NCI-H187 (cell line): Measurements from ENCODE around the gene ARHGAP27.

Experiments used
- DNase-seq, 2 experiments: peaks; one replicate each; lab custom pipeline; 2025; lab: John Stamatoyannopoulos, UW

The ARHGAP27 gene

DNA sequence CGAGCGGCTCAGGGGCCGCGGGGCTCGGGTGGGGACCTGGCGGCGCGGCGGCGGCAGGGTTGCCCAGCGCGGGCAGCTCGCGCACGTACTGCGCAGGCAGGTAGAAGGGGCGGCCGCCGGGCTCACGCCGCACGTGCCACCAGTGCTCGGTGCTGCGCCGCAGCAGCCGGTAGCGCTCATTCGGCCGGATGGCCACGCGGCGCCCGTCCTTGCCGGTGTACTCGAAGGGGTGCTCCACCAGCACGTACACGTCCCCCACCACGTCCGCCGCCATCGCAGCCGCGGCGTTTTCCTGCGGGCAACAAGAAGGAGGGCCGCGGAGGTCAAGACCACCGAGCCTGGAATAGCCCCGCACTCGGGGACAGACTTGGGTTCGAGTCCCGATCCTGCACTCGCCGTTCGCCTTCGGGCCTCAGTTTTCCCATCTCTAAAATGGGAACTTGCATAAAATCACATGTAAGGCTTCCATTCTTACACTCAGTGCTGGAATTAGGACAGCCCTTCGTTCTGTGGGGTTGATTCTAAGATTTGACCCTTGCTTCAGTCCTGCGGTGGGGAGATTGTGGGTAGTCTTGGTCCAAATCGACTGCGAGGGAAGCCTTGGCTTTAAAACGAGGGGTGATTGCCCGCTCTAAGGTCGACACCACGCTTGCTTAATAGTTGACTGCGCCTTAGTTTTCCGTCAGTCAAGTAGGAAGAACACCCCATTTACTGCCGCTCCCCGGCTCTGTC is 2.5 kb downstream of the ARHGAP27 start:
- DNase-seq, result no peak

DNA sequence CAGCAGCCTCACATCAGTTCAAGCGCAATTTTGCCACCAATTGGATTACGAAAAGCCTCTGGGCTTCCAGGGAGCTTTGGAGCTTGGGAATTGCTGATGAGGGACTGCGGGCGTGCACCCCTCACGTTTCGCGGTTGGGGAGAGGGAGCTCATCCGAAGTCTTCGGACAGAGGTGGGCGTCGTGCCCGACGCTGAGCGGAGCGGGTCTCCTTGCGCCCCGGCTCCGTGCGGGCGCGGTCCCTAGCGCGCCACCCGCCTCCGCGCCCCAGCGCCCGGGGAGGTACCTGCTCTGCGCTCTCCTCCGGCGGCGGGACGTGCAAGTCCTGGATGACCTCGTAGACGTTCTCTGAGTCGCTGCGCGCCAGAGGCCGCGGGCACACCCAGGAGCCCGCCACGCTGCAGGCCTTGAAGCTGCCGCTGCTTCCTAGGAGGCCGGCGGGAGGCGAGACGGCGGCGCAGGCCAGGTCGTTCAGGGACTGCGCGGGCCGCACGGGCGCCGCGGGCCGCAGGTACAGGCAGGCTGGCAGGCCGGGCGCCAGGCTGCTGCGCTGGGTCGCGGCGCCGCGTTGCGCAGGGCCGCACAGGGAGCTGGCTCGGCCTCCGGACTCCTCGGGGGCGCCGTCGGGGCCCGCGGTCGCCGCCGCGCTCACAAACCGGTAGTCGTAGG is 3.2 kb downstream of the ARHGAP27 start:
- DNase-seq, result no peak

DNA sequence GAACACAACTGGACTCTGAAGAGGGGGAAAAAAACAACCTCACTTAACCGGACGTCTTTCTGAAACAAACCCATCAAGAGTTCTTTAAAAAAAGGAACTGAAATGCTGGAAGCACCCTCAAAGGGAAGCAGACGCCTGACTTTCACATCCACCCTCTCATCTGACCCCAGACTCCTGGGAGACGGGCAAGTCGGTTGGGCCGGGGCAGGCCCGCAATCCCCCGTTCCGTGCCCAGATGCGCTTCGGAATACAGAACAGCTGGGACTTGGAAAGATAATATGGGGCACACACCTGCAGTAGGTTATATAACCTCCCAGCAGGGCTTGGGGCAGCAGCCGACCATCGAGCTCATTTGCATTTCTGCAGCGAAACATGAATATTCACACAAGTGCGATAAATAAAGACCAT is 3.7 kb downstream of the ARHGAP27 start:
- DNase-seq, result no peak

DNA sequence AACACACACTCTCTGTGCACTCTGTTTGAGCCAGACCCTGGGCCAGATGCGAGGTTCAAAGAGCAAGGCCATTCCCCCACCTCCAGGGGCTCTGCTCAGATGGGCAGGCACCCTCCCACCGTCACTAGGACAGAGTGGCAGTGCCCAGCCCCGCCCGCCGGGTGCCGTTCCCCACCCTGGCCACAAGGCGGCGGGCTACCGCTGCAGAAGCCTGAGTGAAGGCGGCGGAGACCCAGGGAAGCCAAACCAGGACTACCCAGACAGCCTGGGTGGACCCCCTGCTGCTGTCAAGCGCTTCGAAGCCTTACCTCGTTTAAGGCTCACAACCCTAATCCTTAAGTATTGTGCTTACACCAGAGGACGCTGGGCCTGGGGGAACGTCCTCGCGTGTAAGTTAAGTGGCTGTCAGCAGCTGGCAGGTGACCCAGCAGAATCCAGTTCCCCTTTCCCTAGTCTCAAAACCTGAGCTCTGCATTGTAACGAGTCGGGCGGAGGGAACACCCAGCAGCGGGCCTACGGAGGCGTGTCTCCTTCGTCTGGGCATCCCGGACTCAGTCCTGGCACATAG is 4.5 kb downstream of the ARHGAP27 start:
- DNase-seq, result peak; percentile 34 to 73

DNA sequence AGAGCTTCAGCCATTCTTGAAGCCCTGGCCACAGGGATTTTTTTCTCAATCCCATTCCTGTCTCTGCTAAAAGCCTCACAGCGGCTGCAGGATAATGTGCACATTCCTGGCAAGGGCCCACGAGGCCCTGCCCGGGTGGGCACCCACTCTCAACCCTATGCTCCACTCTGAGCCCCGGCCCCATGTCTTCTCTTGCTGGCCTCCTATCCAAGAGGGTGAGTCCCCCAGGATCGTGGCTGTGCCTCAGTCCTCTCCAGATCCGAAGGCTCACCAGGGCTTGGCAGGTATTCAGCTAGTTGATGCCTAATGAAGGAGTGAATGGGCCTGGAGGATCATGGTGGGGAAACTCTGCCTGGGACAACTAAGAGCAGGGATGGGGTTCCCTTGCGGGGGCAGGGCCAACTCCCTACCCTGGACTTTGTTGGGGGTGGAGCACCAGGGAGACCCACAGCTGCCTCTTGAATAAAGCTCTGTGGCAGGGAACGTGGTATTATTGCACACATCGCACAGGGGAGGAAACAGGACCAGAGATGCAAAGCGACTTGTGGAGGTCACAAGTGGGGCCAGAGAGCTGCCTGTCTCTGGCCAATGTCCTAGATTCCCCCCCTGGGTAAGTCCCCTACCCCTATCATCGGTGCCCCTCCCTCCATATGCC is 5.4 kb downstream of the ARHGAP27 start:
- DNase-seq, result no peak

DNA sequence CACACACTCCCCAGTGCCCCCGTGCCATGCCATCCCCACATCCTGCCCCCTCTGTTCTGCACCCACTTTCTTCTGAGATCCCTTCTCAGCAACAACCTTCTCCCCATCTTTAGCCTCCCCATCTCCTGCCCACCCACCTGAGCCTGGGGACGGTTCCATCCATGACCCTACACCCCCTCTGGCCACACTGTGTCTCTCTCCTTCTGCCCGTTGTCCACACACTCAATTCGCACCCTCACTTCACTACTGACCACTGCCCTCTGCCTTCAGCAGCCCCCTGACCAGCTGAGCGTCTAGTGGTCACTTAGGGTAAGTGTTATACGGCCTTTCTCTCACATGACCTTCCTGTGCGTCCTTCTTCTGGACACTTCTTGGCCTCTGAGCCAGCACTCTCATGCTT is 6.1 kb downstream of the ARHGAP27 start:
- DNase-seq, result no peak

DNA sequence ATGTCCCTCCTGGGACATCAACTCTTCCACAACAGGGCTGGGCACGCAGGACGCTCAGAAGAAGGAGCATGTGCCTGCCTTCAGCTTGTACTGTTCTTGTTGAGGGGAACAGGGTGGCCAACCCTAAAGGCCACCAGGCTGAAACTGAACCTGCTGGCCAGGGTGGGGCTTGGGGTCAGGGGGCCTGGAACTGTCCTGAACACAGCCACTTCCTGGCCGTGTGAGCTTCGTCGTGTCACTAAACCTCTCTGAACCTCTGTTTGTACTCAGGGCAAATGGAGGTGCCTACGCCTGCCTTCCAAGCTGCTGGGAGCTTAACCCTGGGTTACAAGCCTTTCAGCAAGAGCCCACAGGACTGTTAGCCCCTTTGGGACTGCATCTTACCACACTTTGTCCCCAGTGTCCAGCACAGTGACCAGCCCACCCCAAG is 6.7 kb downstream of the ARHGAP27 start:
- no peak for DNase-seq

DNA sequence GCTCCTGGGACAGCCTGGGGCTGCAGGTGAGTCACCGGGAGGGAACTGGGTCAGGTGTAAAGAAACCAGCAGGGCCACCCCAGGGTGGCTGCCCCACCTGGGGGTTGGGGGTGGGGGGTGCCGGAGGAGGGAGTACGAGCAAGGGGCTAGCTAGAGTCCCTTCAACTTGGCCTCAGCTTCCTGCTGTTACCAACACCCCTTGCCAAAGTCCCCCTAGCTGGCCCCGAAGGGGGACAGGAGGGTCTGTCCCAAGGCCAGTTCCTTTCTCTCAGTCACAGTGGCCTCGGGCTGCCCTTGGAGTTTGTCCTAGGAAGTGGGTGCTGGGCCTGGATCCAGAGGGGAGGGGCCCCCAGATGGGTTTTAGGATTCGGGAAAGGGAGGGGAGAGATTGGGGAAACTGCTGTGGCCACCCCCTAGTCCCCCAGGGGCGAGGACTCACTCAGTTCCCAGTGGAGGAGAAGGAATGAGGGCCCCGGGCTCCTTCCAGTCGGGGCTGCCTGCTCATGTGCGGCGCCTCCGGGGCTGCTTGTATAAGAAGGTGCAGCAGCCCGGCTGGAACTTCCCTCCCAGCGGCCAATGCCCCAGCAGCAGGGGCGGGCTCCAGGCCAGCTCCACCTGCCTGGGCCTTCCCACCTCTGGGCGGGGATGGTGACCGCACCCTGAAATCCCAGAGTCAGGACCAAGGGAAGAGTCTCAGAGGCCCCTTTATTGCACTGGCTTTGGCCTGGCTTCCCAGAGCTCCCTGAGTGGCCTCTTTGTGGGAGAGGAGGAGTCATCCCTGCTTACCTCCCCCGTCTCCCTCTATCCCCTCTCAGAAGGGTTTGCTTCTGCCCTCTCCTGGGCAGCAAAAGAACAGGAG is 7.3 kb downstream of the ARHGAP27 start:
- DNase-seq, result peak; percentile 53 to 64

DNA sequence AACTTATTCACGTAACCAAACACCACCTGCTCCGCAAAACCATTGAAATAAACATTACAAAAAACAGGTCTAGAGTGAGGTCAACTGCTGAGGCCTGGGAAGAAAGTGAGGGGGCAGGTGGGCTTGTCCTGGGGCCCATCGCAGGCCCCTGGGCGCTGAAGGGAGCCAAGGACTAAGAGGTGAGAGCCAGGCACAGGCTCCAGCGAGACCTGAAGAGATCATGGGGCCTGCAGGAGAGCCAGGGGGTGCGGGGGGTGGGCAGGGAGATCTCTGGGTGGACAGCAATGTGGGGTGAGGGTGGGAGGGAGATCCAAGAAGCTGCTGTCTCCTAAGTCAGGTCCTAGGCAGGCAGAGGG is 7.9 kb downstream of the ARHGAP27 start:
- no peak for DNase-seq

DNA sequence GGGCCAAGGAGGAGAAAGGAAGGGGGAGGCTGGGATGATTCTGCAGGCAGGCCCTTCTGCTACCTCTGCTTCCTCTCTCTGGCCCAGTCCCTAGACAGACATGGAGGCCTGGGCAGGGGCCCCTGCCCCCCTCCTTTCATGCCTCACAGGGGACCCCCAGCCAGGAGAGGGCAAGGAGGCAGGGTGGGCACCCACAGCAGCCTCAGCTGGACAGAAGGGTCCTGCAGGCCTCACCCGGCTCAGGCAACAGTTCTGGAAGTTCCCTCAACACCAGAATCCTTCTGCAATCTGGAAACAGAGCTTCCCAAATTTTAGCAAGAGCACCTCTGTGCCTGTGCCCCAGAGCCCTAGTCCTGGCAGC is 8.7 kb downstream of the ARHGAP27 start:
- DNase-seq, result no peak

DNA sequence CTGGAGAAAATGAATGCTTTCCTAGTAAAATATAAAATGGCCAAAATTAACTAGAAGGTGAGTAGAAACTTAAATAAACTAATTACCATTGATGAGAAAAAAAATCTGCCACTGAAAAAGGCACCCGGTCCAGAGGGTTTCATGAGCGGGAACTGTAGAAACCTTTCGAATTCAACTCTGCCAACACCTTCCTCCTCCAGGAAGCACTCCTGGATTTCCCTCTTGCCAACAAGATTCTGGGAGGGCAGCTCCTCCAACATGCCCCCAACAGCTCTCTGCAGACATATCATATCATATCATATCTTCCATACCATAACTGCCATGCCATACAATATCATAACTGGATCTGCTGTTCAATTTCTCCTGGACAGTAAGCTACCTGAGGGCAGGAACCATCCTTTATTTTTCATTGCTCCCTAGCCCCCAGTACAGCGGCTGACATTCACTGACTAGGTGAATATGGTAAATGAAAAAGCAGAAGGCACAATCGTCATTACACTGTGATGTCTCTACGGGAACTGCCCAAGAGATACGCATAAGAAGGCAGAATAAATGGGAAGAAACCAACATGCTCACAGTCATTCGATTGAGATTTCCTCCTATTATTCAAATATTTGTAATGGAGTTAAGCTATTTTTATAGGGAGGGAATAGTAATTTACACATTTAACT is 9.2 kb downstream of the ARHGAP27 start:
- no peak for DNase-seq

DNA sequence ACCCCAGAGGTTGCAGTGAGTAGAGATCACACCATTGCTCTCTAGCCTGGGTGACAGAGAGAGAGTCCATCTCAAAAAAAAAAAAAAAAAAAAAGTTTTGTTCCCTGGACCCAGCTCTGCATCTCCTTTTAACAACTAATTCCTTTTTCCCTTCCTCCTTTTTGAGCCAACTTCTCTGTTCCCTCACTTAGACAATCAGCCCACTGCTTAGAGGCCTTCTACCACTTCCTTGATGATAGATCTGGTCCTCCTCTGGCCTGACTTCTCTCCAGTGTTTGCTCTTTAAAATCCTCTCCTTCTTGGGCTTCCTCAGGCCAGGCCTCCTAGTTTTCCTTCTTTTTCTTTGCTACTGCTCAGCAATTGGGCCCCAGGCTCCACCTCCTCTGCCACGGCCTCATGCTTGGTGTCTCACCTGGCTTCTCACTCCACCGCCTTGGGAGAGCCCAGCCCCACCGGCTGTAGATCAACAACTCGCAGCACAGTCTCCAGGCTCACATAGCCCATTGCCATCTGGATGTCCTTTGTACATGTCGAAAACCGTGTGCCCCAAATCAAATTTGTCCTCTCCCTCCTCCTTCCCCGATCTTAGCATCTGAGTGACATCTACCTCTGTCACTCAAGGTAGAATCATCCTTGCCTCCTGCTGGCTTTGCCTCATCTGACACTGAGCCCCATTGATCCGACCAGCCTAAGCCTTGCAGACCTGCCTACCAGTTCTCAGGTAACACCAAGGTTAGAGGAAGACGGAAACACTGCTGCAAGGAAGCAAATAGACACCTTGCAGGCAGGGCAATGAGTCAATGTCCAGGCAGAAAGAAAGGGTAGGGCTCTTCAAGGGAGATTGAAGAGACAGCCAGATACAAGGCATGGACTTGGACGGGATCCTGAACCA is 17.4 kb downstream of the ARHGAP27 start:
- no peak for DNase-seq

DNA sequence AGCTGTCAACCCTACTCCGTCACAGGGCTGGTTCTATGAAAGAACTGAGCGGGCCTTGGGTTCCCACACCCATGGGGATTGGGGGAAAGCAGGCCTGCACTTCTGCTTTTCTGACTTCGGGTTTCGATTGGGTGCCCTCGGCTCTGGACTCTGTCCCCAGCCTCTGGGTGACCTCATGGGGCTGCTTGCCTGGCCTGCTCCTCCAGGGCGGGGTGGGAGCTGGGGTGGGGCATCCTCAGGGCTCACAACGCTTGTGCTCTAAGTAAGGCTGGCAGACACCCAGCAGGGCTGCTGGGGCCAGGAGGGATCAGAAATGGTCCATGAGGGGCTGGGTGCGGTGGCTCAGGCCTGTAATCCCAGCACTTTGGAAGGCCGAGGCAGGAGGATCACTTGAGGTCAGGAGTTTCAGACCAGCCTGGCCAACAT is 19.2 kb downstream of the ARHGAP27 start:
- DNase-seq, result no peak

DNA sequence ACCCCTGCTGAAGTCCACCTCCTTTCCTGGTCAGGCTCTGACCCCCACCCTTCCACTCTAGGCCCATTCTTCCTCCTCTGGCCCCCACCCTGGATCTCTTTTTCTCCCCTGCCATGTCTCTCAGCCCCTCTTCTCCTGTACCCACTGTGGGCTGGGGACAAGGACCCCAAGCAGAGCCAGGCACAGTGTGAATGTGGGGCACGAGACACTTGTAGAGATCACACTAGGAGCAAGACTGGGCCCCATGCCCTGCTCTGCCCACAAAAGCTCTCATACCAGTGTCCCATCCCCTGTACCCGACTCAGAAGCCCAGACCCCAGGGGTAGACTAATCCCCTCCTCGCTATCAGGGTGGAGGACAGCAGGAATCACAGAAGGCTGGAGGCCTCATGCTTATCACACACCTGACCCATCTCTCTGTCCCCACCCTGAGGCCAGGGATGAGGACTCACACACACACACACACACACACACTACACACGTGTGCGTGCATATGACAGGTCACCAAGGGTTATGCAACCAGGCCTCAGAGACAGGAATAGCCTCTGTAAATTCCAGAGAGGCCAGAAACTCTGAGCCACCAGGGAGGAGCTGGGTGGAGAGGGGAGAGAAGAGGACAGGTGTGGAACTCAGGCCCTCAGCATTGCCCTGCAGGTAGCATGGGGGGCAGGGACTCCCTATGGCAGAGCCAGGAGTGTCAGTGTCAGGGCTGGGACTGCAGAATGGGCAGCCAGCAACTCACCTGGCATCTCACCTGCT is 21.1 kb downstream of the ARHGAP27 start:
- DNase-seq, result no peak

DNA sequence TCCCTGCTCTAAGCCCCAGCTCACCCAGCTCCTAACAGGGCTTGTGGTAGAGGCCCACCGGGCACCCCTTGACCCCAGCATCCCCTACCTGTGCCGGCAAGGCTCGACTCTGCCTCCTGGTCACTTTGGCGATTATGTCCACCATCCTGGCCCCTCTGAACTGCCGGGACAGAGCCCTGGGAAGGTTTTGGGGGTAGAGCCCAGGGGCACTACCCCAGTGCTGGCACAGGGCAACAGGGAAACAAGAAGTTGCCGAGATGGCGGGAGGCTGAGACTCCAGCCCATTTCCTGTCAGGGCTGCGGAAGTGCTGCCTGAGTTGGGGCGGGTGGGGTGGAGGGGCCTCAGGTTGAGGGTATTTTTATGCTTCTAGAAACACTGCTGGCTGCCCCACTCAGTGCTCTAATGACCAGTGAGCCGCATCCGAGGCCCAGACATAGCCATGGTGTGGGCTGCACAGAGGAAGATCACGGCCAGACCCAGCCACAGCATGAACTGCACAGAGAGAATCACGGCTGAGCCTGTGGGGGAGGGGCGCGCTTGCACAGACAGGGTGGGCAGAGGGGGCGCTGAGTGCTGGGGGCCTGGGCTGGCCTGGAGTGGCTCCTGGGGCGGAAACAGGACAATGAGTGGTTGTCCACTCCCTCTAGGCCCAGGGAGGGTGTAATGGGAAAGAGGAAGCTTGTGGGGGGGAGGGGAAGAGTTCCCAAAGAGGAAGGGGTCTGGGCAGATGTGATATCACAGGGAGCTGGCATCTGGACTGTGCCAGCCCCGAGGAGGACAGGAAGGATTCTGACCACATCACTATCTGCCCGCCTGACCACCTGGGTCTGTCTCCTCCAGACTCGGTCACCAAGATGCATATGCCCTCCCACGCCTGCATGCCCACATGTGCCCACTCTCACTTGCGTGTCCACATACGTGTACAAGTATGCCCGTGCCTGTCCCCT is 22.3 kb downstream of the ARHGAP27 start:
- DNase-seq, result no peak

DNA sequence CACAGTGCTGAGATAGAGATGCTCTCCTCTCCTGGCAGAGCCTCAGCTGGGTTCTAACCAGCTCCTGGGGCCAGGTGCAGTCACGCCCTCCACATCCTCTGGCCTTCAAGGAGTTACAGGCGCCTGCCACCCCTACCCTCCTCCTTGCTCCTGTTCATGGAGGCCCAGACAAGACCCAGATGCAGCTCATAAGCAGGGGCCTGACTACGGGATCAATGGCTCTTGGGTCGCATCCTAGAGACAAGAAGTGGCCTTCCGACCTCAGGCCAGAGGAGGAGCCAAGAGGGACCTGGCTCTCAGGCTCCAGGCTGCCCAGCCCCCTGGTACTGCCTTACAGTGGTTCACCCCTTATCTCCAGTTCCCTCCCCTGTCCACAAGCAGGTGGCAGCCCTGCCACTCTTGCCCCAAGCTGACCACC is 23.0 kb downstream of the ARHGAP27 start:
- no peak for DNase-seq

DNA sequence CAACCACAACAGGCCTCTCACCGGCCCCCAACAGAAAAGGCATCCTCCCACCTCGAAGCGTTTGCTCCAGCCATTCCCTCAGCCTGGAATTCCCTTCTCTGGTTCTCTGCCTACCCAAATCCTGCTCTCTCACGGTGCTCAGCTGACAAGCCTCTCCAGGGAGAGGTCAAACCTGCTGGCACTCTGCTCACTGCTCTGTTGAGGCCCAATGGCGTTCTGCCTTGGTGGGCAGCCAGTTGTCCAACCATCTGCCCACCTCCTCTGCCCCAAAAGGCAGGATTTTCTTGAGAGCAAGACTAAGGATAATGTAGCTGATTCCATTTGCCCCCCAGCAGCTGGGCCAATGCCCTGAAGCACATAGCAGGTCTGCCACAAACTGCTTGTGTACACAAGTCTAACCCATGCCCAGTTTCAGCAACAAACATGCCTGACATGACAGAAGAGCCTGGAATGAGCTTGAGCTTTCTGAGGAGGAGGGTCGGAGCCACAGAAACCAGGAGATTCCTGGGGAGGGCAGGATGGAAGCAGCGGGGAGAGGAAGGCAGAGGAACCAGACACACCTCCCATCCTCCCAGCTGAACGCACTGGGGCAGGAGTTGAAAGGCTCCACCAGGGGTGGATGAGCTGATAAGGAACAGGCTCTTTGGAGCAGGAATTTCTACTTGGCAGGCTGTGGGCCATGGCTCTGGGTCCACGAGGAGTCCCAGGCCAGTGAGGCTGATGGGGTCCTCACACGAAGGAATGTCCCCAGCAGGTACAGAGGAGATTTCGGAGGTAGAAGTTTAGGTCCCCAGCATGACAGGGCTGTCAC is 23.9 kb downstream of the ARHGAP27 start:
- no peak for DNase-seq

DNA sequence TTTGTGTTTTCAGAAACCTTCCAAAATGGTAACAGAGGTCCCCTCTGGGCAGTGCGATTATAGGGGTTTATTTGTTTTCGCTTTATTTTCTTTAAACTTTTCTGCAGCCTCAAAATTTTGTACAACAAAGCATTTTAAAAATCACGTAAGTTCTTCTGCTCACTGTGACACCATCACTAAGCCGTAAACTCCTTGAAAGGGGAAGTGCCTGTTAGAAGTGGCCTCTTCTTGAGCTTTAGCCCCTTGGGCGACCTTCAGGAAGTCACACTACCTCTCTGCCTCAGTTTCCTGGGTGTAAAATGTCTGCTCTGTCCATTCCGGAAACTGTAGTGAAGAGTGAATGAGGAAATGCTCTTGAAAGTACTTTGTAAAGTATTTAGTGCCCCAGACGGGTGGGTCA is 26.6 kb downstream of the ARHGAP27 start:
- DNase-seq, result no peak
